GM12874 (cell line): ENCODE measurements around the gene CREB5.
A peak's percentile ranks its signal among the peaks of the same experiment; 100 is the strongest.

Source experiments
- TF ChIP-seq, protein P1 (sequence below): IDR thresholded peaks from 2 replicates; pipeline ENCODE4 v1.5.1; 2011; ENCODE audit warnings: low read depth, mild to moderate bottlenecking, control low read depth, low read length, moderate library complexity; ENCODE audit not compliant: insufficient read depth

Gene CREB5

DNA sequence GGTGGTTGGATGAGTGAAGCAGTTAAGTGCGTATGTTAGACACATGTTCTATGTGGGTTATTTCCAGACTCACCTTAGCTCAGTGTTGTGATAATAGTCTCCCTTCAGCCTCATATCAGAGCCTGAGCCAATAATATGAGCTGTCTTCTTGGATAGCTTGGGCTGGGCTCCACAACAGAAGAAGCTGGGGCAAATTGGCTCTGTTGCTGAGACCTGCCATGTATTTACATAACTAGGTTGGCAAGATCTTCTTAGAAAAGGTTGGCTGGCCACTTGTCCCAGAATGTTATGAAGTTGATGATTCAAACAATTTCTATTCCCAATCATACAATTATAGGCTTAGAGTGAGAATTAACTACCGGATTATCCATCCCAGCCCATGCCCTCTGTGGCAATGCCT lies 35.7 kb upstream of the CREB5 start:
- TF ChIP-seq, protein P1, sequence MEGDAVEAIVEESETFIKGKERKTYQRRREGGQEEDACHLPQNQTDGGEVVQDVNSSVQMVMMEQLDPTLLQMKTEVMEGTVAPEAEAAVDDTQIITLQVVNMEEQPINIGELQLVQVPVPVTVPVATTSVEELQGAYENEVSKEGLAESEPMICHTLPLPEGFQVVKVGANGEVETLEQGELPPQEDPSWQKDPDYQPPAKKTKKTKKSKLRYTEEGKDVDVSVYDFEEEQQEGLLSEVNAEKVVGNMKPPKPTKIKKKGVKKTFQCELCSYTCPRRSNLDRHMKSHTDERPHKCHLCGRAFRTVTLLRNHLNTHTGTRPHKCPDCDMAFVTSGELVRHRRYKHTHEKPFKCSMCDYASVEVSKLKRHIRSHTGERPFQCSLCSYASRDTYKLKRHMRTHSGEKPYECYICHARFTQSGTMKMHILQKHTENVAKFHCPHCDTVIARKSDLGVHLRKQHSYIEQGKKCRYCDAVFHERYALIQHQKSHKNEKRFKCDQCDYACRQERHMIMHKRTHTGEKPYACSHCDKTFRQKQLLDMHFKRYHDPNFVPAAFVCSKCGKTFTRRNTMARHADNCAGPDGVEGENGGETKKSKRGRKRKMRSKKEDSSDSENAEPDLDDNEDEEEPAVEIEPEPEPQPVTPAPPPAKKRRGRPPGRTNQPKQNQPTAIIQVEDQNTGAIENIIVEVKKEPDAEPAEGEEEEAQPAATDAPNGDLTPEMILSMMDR: no peak

DNA sequence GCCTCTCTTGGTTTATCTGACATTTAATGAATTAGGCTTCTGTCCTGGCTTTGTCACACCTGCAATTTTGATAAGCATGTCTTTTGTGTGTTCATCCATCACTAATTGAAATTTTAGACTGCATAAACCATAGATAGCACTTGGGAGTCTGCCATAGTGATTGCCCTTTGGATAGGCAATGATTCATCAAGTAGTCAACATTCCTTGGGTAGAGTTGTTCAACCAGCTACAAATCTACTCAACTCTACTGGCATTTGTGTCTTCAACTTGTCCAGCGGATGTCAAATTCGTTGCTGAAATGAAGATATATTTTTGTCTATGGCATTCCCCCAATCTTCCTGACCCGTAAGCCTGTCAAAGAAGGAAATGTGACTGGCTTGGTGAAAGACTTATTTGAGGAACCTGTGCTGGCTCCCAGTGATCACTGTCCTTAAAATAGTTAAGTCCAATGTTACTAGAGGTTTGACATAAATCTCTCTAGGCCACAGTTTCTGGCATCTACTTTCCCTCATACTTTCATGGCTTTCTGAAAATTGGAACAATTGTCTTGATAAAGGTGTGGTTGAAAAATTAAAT lies 33.7 kb upstream of the CREB5 start:
- TF ChIP-seq, protein P1: no peak

DNA sequence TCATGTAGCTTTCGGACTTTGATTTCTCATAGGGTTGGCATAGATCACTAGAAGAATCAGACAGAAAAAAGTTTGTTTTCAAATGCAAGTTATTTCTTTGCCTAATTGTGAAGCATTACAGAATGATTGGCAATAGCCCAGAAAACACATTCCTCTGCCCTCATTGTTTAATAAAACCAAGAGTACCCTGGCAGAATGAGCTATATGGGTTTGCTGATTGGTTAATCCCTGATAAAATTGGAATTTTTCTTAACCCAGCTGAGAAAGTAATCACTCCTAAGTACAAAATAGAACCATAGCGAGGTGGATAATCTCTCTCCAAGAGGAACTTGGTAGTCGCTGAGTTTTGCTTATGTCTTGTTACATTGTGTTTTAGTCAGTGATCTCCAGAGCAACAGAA lies 30.9 kb upstream of the CREB5 start:
- TF ChIP-seq, protein P1: no peak

- TF ChIP-seq, protein P1: no peak
Observed at GRCh38 chr7:28382144-28382543, 30.2 kb upstream of the CREB5 start.

- TF ChIP-seq, protein P1: no peak
Observed at GRCh38 chr7:28383975-28384374, 28.3 kb upstream of the CREB5 start.

DNA sequence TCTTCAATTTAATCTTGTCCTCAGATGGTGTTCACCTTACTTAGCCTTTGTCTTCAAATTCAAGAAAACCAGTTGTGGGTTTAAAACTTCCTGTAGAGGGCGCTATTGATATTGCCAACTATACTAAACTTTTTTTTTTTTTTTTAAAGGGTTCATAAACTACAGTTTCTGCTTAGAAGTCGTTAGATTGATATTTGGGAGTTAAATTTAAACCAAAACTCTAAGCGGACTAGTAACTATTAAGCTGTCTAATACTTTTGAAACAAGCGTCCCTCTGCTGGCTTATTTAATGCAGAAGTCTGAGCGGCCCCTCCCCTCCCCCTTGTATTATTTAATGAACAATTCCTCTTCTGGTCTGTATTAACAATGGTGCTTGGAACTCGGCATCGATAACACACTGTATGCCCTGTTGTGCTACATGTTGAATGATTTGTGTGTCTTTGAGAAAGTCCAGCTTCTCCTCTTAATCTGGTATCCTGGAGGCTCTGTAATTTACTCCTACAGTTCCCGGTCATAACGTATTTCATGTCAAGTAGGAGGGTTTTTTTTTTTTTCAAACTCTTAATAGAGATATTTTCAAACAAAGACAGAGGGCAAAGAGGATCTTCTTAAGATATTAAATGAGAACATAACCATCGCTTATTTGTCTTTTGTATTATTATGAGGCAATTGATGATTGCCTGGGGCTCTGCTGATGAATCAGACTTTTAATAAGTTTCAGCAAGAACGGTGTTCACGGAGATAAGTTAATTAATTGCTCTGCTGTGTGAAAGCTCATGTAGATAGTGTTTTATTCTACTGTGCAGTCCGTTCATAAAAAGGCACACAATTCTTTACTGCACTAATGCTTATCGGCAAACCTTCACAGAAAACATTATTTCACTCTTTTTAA lies 22.6 kb upstream of the CREB5 start:
- TF ChIP-seq, protein P1: peak; percentile 38; the same call in 1 of the 2 replicates

DNA sequence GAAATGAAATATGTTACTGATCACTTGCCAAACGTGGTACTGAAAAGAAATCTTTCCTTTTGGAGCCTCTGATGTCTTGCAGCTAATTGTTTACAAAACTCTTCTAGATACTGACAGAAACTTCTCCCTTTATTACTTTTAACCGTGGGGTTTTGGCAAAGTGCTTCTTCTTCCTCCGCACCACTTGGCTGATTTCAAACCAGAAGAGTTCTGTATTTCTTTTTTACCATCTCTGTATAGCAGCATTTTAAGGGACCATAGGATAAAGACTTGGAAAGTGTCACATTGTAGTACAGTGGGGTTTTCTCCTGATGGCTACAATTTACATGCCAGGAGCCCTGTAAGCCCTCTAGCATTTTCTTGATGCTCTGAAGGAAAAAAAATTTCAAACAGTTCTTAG lies 21.9 kb upstream of the CREB5 start:
- TF ChIP-seq, protein P1: no peak
